Activated CD4-positive, alpha-beta memory T cell treated with anti-CD3 and anti-CD28 coated beads, Interleukin-2, amount 10 ng/mL, durations not matched to agents 7 days and 5 days (primary cell): ENCODE measurements around the gene VSIG1. TPM values are rescaled to one million over a fixed set of nuclear protein-coding genes. Genes with fewer than 3 reads are reported as not detected.

Source experiments
- CTCF ChIA-PET: fragments of 350-600 bp; sonication (Branson Sonifier 250); formaldehyde crosslinking; loops from one replicate; lab custom pipeline; 2021; ENCODE audit warnings: antibody characterized with exemption, inconsistent platforms; lab: Charles Lee
- POLR2A ChIA-PET: fragments of 350-600 bp; sonication (Branson Sonifier 250); formaldehyde crosslinking; loops from one replicate; lab custom pipeline; 2021; ENCODE audit warnings: antibody characterized with exemption; lab: Charles Lee
- DNase-seq: peaks from one replicate; pipeline ENCODE4 v3.0.0-alpha.2; 2020
- H3K27ac Mint-ChIP-seq: one replicate; pipeline ENCODE4 v1.8.0; 2021; ENCODE audit warnings: mild to moderate bottlenecking, mixed read lengths
- H3K27me3 Mint-ChIP-seq: one replicate; pipeline ENCODE4 v1.8.0; 2021; ENCODE audit warnings: mixed read lengths
- H3K36me3 Mint-ChIP-seq: one replicate; pipeline ENCODE4 v1.8.0; 2021; ENCODE audit warnings: low read depth, mixed read lengths
- H3K4me1 Mint-ChIP-seq: one replicate; pipeline ENCODE4 v1.8.0; 2021; ENCODE audit warnings: mixed read lengths
- H3K4me3 Mint-ChIP-seq: one replicate; pipeline ENCODE4 v1.8.0; 2021; ENCODE audit warnings: mild to moderate bottlenecking, mixed read lengths
- H3K9me3 Mint-ChIP-seq: one replicate; pipeline ENCODE4 v1.8.0; 2021; ENCODE audit warnings: mixed read lengths
- total RNA-seq, 2 experiments: library from RNA; stranded (reverse); gene quantifications; one replicate each; pipeline ENCODE4 v1.2.3, GENCODE V29; 2021

The VSIG1 gene
- total RNA-seq, 2 experiments from 2014 or later: 5.0 to 6.8 TPM

- H3K27me3 Mint-ChIP-seq: no peaks in the 10 kb centered on the region
- H3K9me3 Mint-ChIP-seq: no peaks in the 10 kb centered on the region
- H3K4me1 Mint-ChIP-seq: peaks cover 7% of the 10 kb centered on the region
- POLR2A ChIA-PET: interaction anchor here (0.9 kb wide), 1 partner anchor 33 kb away, joined by 3 read pairs; the partner anchor contains the start of genes ATG4A and PSMD10
- no peak overlapping the region for H3K4me3 Mint-ChIP-seq
- no peak for DNase-seq
- CTCF ChIA-PET: no interaction called here
- H3K27ac Mint-ChIP-seq: no peak overlapping the region
- H3K36me3 Mint-ChIP-seq: peaks cover 6% of the 10 kb centered on the region
Observed at GRCh38 chrX:108123591-108124366, 78.9 kb downstream of the VSIG1 start.

- ChIA-PET CTCF (no interaction called here), POLR2A (no interaction called here)
- DNase-seq: no peak
- Mint-ChIP-seq H3K27me3 (no peaks in the 10 kb centered on the region), H3K36me3 (peaks cover 20% of the 10 kb centered on the region), H3K9me3 (no peaks in the 10 kb centered on the region), H3K27ac (no peak overlapping the region), H3K4me3 (no peak overlapping the region), H3K4me1 (peaks cover 2% of the 10 kb centered on the region)
Observed at GRCh38 chrX:108126661-108127060, 81.8 kb downstream of the VSIG1 start.

- H3K27ac Mint-ChIP-seq: no peak overlapping the region
- H3K4me1 Mint-ChIP-seq: peaks cover 2% of the 10 kb centered on the region
- ChIA-PET POLR2A (no interaction called here), CTCF (no interaction called here)
- peaks cover 22% of the 10 kb centered on the region for H3K36me3 Mint-ChIP-seq
- H3K27me3 Mint-ChIP-seq: no peaks in the 10 kb centered on the region
- H3K9me3 Mint-ChIP-seq: no peaks in the 10 kb centered on the region
- H3K4me3 Mint-ChIP-seq: no peak overlapping the region
- no peak for DNase-seq
Observed at GRCh38 chrX:108127152-108127551, 82.3 kb downstream of the VSIG1 start.

Other genes with a start within 250 kb of the VSIG1 start
- gene MID2, start 219.2 kb upstream of the VSIG1 start, total RNA-seq: 1 to 10 TPM; 4.1 to 4.5 TPM
- not detected for gene TEX13B, start 62.7 kb upstream of the VSIG1 start, total RNA-seq
- gene PSMD10, start 46.5 kb downstream of the VSIG1 start, total RNA-seq: 10 to 100 TPM; 36.1 to 37.3 TPM
- gene ATG4A, start 46.7 kb downstream of the VSIG1 start, total RNA-seq: 10 to 100 TPM; 12.5 to 12.7 TPM